Measurements from ENCODE around the gene CCDC137.

GRCh38 chr17:81652906-81653771 lies 13.4 kb upstream of the CCDC137 start:
- no peak for TF ChIP-seq POLR2A (IDR thresholded peaks at IDR 0.05; ENCODE audit: low read depth, low read length)
- no peak for TF ChIP-seq CTCF (IDR thresholded peaks at IDR 0.05; ENCODE audit: extremely low read depth in 1 of 2, insufficient read depth in 1 of 2, low read depth in 1 of 2, low read length in 2 of 2)
- TF ChIP-seq MAX (IDR thresholded peaks at IDR 0.05; ENCODE audit: insufficient read depth, insufficient read length) = no peak
- TF ChIP-seq POLR2AphosphoS5 (IDR thresholded peaks at IDR 0.05; ENCODE audit: insufficient read depth, low read depth, low read length) = no peak
- TF ChIP-seq JUN (IDR thresholded peaks at IDR 0.05; ENCODE audit: borderline replicate concordance, insufficient read depth, insufficient read length, low read depth) = no peak
- no peak for TF ChIP-seq FOS (IDR thresholded peaks at IDR 0.05; ENCODE audit: borderline replicate concordance, insufficient read depth, low read length)
